Measurements from ENCODE around the gene SPTAN1. TPM values are rescaled to one million over a fixed set of nuclear protein-coding genes. Genes with fewer than 3 reads are reported as not detected.

Gene SPTAN1
- total RNA-seq, 1 donor, result 501 TPM

DNA sequence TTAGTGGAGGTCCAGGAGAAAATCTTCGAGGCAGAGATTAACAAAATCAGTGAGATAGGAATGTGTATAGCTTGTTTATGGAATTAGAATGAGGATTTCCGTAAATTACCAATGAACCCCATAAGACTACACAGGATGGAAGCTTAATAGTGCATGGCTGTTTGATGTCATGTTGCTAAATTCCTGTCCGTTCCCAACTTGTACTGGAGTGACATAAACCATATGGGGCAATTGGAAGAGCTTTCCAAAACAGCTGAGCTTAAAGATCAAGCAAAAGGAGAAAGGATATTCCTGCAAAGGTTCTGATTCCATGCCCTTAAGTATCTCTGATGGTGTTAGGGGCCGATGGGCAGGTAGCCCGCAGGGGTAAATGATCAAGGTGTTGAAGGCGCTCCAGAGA is 30.4 kb upstream of the SPTAN1 start:
- no peak overlapping the region for H3K4me3 ChIP-seq (ENCODE audit: low read depth, low read length)
- DNase-seq (ENCODE audit: low read depth), result peak; percentile 53
- TF ChIP-seq, protein P1, sequence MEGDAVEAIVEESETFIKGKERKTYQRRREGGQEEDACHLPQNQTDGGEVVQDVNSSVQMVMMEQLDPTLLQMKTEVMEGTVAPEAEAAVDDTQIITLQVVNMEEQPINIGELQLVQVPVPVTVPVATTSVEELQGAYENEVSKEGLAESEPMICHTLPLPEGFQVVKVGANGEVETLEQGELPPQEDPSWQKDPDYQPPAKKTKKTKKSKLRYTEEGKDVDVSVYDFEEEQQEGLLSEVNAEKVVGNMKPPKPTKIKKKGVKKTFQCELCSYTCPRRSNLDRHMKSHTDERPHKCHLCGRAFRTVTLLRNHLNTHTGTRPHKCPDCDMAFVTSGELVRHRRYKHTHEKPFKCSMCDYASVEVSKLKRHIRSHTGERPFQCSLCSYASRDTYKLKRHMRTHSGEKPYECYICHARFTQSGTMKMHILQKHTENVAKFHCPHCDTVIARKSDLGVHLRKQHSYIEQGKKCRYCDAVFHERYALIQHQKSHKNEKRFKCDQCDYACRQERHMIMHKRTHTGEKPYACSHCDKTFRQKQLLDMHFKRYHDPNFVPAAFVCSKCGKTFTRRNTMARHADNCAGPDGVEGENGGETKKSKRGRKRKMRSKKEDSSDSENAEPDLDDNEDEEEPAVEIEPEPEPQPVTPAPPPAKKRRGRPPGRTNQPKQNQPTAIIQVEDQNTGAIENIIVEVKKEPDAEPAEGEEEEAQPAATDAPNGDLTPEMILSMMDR (IDR thresholded peaks at IDR 0.05; ENCODE audit: insufficient read depth, low read depth, low read length), result no peak

- H3K4me3 ChIP-seq (ENCODE audit: low read depth, low read length), result no peak overlapping the region
- peak; percentile 83 for DNase-seq (ENCODE audit: low read depth)
- TF ChIP-seq, protein P1 (IDR thresholded peaks at IDR 0.05; ENCODE audit: insufficient read depth, low read depth, low read length), result no peak
These were observed 29.0 kb upstream of the SPTAN1 start for GRCh38 chr9:128523199-128523925.

- H3K4me3 ChIP-seq (ENCODE audit: low read depth, low read length), result no peak overlapping the region
- DNase-seq (ENCODE audit: low read depth), result no peak
- TF ChIP-seq, protein P1 (IDR thresholded peaks at IDR 0.05; ENCODE audit: insufficient read depth, low read depth, low read length), result no peak
These were observed 25.7 kb upstream of the SPTAN1 start for GRCh38 chr9:128526720-128527119.

DNA sequence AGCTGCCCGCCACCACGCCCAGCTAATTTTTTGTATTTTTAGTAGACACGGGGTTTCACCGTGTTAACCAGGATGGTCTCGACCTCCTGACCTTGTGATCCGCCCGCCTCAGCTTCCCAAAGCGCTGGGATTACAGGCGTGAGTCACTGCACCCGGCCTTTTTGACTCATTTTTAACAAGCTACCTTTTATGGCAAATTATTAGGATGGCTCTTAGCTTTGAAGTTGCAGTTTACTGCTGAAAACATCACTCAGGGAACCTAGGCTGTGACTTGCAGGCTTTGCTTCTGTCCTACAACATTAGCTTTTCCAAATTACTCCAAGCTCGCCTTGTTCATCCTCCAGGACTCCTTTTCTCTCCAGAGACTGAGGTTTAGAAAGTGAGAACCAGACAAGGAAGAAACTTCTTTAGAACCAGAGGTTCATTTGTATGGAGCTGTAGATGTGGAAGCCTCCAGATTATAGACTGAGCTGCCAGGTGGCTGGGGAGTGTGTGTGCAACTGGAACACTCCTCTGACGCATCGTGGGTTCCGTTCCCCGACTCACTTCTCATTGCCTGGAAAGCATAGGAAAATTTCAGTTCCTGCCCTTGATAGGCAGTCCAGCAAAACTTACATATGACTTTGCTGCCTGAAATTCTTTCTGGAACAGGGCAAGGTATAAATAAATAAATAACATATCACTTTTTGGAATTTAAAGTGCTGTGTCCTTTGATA is 23.8 kb upstream of the SPTAN1 start:
- peak; percentile 84 for DNase-seq (ENCODE audit: low read depth)
- TF ChIP-seq, protein P1 (IDR thresholded peaks at IDR 0.05; ENCODE audit: insufficient read depth, low read depth, low read length), result no peak
- H3K4me3 ChIP-seq (ENCODE audit: low read depth, low read length), result no peak overlapping the region

DNA sequence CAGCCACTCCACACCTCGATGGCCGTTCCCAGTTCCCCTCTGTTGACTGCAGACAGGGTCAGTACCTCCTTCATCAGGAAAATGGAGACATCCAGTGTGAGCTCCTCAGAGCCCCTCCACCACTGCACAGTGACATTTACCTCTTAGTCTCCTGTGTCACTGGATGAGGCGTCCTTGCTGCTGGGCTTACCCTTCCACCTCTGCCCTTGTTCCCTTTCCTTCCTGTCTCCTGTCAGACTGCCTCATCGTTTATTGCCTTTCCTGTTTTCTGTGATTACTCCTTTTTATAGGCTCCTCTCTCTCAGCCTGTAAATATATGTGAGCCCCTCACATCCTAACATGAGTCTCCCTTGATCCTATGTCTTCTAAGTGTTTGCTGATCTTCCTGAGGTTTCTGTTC is 23.2 kb upstream of the SPTAN1 start:
- TF ChIP-seq, protein P1 (IDR thresholded peaks at IDR 0.05; ENCODE audit: insufficient read depth, low read depth, low read length), result no peak
- H3K4me3 ChIP-seq (ENCODE audit: low read depth, low read length), result no peak overlapping the region
- peak; percentile 34 for DNase-seq (ENCODE audit: low read depth)

DNA sequence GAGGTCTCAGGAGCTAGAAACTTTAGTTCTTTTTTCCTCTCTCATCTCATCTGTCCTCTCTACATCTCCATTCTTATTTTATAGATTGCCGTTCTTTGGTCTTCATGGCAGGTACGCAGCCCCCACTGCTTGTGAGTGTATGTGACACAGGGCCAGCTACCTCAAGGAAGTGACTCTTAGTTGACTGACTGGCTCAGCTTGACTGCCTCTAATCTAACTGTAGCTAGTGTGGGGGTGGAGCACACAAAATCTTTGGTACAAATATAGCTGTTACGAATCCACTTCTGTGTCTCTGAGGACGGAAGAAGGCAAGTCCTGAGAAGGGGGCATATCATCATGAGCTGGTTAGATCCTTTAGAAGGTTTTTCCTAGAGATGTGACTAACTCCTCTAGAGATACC is 19.8 kb upstream of the SPTAN1 start:
- TF ChIP-seq, protein P1 (IDR thresholded peaks at IDR 0.05; ENCODE audit: insufficient read depth, low read depth, low read length), result no peak
- DNase-seq (ENCODE audit: low read depth), result no peak

More for the DNA sequence above, 19.8 kb upstream of the SPTAN1 start:
- no peak overlapping the region for H3K4me3 ChIP-seq (ENCODE audit: low read depth, low read length)
